22Rv1 (cell line): ENCODE results near the gene NCOA3.

Source experiments
- ZFX ChIP-seq: fragments of 450-650 bp; IDR thresholded peaks from 2 replicates; pipeline ENCODE4 v1.6.1; 2017; ENCODE audit warnings: antibody characterized with exemption, borderline replicate concordance
- TF ChIP-seq, protein P1 (sequence below): fragments of 450-650 bp; IDR thresholded peaks from 2 replicates; pipeline ENCODE4 v1.5.1; 2017; ENCODE audit warnings: mild to moderate bottlenecking

DNA sequence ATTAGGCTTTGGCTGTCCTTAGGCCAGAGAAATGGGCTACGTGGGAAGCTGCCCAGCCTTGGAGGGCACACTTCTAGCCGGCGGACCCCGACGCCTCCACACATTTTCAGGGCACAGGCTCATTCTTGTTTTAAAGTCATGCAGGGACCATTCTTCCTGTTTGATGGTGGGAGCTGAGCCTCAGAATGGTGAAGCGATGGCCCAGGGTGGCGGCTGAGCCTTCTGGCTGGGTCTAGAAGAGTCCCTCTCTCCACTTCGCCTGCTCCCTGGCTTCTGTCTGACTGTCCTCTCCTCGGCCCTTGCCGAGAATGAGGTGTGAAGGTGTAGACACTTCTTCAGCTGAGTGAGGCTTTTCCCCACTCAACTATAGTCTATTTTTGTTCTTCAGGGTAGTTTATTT, 169.2 kb downstream of the NCOA3 start:
- TF ChIP-seq, protein P1, sequence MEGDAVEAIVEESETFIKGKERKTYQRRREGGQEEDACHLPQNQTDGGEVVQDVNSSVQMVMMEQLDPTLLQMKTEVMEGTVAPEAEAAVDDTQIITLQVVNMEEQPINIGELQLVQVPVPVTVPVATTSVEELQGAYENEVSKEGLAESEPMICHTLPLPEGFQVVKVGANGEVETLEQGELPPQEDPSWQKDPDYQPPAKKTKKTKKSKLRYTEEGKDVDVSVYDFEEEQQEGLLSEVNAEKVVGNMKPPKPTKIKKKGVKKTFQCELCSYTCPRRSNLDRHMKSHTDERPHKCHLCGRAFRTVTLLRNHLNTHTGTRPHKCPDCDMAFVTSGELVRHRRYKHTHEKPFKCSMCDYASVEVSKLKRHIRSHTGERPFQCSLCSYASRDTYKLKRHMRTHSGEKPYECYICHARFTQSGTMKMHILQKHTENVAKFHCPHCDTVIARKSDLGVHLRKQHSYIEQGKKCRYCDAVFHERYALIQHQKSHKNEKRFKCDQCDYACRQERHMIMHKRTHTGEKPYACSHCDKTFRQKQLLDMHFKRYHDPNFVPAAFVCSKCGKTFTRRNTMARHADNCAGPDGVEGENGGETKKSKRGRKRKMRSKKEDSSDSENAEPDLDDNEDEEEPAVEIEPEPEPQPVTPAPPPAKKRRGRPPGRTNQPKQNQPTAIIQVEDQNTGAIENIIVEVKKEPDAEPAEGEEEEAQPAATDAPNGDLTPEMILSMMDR = no peak
- no peak for TF ChIP-seq ZFX
